Testis (tissue), 3 donors: Measurements from ENCODE around the gene MAEA. TPM values are rescaled to one million over a fixed set of nuclear protein-coding genes. Genes with fewer than 3 reads are reported as not detected.

ENCODE experiments used
- DNase-seq: peaks from one replicate; pipeline ENCODE4 v3.0.0-alpha.2; 2019
- H3K27ac ChIP-seq, 2 donors: fragments of 200-600 bp; sonication (generic); one replicate each; pipeline ENCODE4 v1.5.1; 2019
- H3K27me3 ChIP-seq: fragments of 200-600 bp; sonication (generic); one replicate; pipeline ENCODE4 v1.5.1; 2019
- H3K36me3 ChIP-seq: fragments of 200-600 bp; sonication (generic); one replicate; pipeline ENCODE4 v1.5.1; 2017; ENCODE audit warnings: low read depth; ENCODE audit errors: missing control alignments
- H3K4me1 ChIP-seq: fragments of 200-600 bp; sonication (generic); one replicate; pipeline ENCODE4 v1.5.1; 2019
- H3K4me3 ChIP-seq, 2 donors: fragments of 200-600 bp; sonication (generic); one replicate each; pipeline ENCODE4 v1.5.1; 2017 to 2019
- H3K9me3 ChIP-seq: fragments of 200-600 bp; sonication (generic); one replicate; pipeline ENCODE4 v1.5.1; 2017
- POLR2A ChIP-seq: fragments of 450-650 bp; IDR thresholded peaks from one replicate; pipeline ENCODE4 v1.6.1; 2017; ENCODE audit warnings: antibody characterized with exemption, mild to moderate bottlenecking, moderate library complexity
- WGBS, 2 donors: methylation state at CpG; one replicate each; pipeline ENCODE4 v1.1.5; 2018; 5-methylcytosine and 5-hydroxymethylcytosine counted together
- intact Hi-C: fragments of 100-400 bp; cut with DNase I; formaldehyde crosslinking; loops from one replicate; pipeline ENCODE4 v1.15.1; 2023; ENCODE audit warnings: low total_unique reads
- polyA plus RNA-seq: library from polyadenylated mRNA; stranded (reverse); fragments of 350-450 nt; fragmentation: Illumina TruSeq; extraction: RNeasy Lipid Tissue Mini Kit (QIAGEN cat#74804); gene quantifications from one replicate; pipeline ENCODE4 v1.2.3, GENCODE V29; 2014; ENCODE audit warnings: low read depth, low replicate concordance; ENCODE audit not compliant: insufficient read depth
- total RNA-seq, 2 donors: library from RNA; depleted of rRNA; stranded (reverse); fragments of >200 nt; gene quantifications; one replicate each; pipeline ENCODE4 v1.2.3, GENCODE V29; 2016
- TF ChIP-seq, protein P1 (sequence below), 3 experiments: fragments of 450-650 bp in 2 of 3; fragments of 200-600 bp in 1 of 3; sonication (generic) in 1 of 3; IDR thresholded peaks; one replicate each; pipeline ENCODE4 v1.5.1; 2016 to 2019; ENCODE audit warnings: antibody characterized with exemption in 3 of 3, mild to moderate bottlenecking in 2 of 3, moderate library complexity in 1 of 3

MAEA gene
- total and polyA plus RNA-seq, 3 donors from 2014 or later, result 71.2 to 129 (median 94.2) TPM

DNA sequence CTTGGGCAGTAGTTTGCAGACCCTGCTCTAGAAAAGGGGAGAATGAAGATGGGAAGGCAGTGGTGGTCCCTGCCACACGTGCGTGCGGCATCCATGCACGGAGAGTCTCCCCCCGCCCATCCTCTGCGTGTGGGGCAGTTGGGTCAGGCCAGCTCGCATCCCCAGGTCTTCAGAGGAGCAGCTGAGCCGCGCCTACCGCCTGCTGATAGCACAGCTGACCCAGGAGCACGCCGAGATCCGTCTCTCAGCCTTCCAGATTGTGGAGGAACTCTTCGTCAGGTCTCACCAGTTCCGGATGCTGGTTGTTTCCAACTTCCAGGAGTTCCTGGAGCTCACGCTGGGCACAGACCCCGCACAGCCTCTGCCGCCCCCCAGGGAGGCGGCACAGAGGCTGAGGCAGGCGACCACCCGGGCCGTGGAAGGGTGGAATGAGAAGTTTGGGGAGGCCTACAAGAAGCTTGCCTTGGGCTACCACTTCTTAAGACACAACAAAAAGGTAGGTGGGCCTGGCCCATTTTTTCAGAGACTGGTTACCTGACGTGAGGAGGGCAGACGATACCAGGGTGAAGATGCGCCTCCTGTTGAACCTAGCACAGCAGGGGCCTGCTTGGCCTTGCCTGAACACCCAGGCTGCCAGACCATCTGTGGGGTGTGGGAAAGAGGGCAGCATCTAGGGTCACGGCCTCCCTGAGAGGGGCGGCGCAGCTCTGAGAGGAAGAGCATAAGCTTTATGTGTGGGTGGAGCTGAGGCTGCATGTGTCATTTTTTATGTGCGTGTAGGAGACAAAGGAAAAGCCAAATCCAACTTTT, 59.9 kb downstream of the MAEA start:
- DNase-seq, result no peak
- Histone ChIP-seq H3K27me3 (no peaks in the 10 kb centered on the region), H3K4me3 (no peak overlapping the region), H3K27ac (no peak overlapping the region), H3K4me1 (peaks cover 22% of the 10 kb centered on the region), H3K36me3 (no peaks in the 10 kb centered on the region), H3K9me3 (no peaks in the 10 kb centered on the region)
- TF ChIP-seq, protein P1, sequence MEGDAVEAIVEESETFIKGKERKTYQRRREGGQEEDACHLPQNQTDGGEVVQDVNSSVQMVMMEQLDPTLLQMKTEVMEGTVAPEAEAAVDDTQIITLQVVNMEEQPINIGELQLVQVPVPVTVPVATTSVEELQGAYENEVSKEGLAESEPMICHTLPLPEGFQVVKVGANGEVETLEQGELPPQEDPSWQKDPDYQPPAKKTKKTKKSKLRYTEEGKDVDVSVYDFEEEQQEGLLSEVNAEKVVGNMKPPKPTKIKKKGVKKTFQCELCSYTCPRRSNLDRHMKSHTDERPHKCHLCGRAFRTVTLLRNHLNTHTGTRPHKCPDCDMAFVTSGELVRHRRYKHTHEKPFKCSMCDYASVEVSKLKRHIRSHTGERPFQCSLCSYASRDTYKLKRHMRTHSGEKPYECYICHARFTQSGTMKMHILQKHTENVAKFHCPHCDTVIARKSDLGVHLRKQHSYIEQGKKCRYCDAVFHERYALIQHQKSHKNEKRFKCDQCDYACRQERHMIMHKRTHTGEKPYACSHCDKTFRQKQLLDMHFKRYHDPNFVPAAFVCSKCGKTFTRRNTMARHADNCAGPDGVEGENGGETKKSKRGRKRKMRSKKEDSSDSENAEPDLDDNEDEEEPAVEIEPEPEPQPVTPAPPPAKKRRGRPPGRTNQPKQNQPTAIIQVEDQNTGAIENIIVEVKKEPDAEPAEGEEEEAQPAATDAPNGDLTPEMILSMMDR (IDR thresholded peaks at IDR 0.05), result no peak
- TF ChIP-seq POLR2A, result no peak
- WGBS, 2 donors, result 83 to 90% methylated on average over 25 to 28 of the region's 29 CpGs
- intact Hi-C loops, result loop anchor here (10.0 kb wide), 1 partner anchor 285 kb away; no protein-coding TSS in a partner anchor

DNA sequence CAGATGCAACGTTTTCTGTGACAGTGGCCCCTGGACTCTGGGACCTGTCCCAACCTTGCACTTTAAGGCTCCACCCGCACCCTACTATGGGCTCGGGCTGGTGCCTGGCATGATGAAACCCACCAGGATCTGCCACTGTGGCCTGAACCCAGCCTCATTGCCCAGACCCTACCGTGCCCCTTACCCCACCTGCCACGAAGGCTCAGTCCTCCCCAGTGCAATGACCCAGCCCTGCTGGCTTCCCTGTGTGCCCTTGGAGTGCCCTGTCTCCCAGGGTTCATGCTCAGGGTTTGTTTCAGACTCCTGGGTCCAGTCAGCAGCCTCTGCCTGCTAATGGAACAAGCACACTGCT, 60.5 kb downstream of the MAEA start:
- intact Hi-C loops, result loop anchor here (10.0 kb wide), 1 partner anchor 285 kb away; no protein-coding TSS in a partner anchor
- TF ChIP-seq, protein P1 (IDR thresholded peaks at IDR 0.05), result no peak
- TF ChIP-seq POLR2A, result no peak
- 70 to 95% methylated on average over 2 to 5 of the region's 5 CpGs for WGBS, 2 donors
- Histone ChIP-seq H3K4me3 (no peak overlapping the region), H3K9me3 (no peaks in the 10 kb centered on the region), H3K4me1 (peaks cover 24% of the 10 kb centered on the region), H3K27ac (no peak overlapping the region), H3K36me3 (no peaks in the 10 kb centered on the region), H3K27me3 (no peaks in the 10 kb centered on the region)
- no peak for DNase-seq

DNA sequence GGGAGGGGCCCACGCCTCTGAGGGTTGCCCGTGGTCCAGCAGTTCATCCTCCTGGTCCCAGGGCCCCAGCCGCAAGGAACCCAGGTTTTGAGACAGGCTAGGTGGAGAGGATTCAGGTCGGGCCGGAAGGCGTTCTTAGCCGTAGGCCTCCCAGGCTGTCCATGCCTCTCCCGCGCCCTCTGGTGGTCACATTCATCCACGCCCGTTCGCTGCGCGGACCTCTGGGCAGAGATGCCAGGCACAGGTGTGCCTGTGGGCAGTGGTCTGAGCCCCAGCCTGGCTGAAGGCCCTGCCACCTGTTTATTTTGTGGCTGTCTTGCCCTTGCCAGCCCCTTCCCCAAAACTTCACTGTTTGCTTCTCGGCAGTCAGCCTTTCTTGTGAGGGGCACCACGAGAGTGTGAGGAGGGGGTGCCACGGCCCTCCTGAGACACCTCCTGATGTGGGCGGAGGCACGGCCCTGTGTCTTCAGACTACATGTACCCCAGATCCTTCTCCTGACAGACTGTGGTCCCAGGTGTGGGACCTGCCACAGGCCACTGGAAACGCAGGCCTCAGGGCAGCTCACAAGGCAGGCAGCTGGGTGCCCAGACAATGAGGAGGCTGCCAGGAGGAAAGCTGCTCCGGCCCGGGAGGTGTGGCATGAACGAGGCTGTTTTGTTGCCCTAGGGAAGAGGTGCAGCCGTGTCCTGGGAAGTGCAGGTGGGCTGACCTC, 62.3 kb downstream of the MAEA start:
- intact Hi-C loops, result loop anchor here (10.0 kb wide), 1 partner anchor 283 kb away; no protein-coding TSS in a partner anchor
- no peak for TF ChIP-seq POLR2A
- TF ChIP-seq, protein P1 (IDR thresholded peaks at IDR 0.05), result peak; percentile 80 to 95 (median 80)
- H3K4me3 ChIP-seq, result no peak overlapping the region
- H3K9me3 ChIP-seq, result no peaks in the 10 kb centered on the region
- H3K4me1 ChIP-seq, result peaks cover 24% of the 10 kb centered on the region
- no peak overlapping the region for H3K27ac ChIP-seq
- 44 to 56% methylated on average over 16 to 24 of the region's 24 CpGs for WGBS, 2 donors
- H3K36me3 ChIP-seq, result no peaks in the 10 kb centered on the region
- no peaks in the 10 kb centered on the region for H3K27me3 ChIP-seq
- DNase-seq, result peak; percentile 88

DNA sequence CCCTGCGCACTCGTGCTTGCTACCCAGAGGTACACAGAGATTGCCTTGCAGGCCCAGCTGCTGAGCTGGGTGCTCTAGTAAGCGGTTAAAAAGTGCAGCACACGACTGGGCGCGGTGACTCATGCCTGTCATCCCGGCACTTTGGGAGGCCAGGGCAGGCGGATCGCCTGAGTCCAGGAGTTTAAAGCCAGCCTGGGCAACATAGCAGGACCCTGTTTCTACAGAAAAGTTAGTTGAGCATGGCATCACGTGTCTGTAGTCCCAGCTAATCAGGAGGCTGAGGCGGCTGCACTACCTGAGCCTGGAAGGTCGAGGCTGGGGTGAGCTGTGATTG, 62.8 kb downstream of the MAEA start:
- Histone ChIP-seq H3K36me3 (no peaks in the 10 kb centered on the region), H3K9me3 (no peaks in the 10 kb centered on the region), H3K27ac (no peak overlapping the region), H3K27me3 (no peaks in the 10 kb centered on the region), H3K4me1 (peaks cover 23% of the 10 kb centered on the region), H3K4me3 (no peak overlapping the region)
- WGBS, 2 donors, result 85 to 94% methylated on average over 7 to 12 of the region's 12 CpGs
- intact Hi-C loops, result loop anchor here (10.0 kb wide), 1 partner anchor 282 kb away; no protein-coding TSS in a partner anchor
- DNase-seq, result no peak
- TF ChIP-seq POLR2A, result no peak
- TF ChIP-seq, protein P1 (IDR thresholded peaks at IDR 0.05), result no peak
